NT2/D1 (cell line): ENCODE measurements around the gene GHRHR.

Experiments
- SUZ12 ChIP-seq: IDR thresholded peaks from 2 replicates; pipeline ENCODE4 v1.6.1; 2011; ENCODE audit not compliant: insufficient read length, insufficient read depth; ENCODE audit errors: extremely low read depth
- YY1 ChIP-seq: IDR thresholded peaks from 2 replicates; pipeline ENCODE4 v1.6.1; 2011; ENCODE audit not compliant: insufficient read length, insufficient read depth
- ZNF274 ChIP-seq: IDR thresholded peaks from 2 replicates; pipeline ENCODE4 v1.6.1; 2011; ENCODE audit warnings: mild to moderate bottlenecking, low read depth, low read length

DNA sequence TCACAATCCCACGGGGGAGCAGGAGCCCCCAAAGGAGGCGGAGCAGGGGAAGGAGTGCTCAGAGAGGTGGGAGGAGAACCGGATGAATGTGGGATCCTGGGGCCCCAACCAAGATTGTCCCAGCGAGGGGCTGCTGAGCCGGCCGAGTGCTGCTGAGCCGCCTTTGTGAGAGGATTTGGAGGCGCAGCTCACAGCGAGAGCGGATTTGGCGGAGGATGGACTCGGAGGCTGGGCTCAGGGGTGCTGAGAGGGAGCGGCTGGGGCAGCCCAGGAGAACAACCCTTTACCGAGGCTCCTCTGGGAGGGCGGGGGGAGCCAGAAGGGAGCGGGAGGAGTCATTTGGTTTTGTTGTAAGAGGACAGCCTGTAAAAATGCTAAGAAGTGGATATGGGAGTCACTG, 23.0 kb downstream of the GHRHR start:
- TF ChIP-seq ZNF274 (no peak), YY1 (no peak), SUZ12 (no peak)
